OCI-LY1 (cell line): ENCODE measurements around the gene HYAL2.

ENCODE experiments used
- H2AFZ ChIP-seq: fragments of 200-600 bp; sonication (generic), shearing (Covaris generic); 2 replicates; pipeline ENCODE4 v1.6.0; 2014; ENCODE audit warnings: antibody characterized with exemption, mild to moderate bottlenecking, low read length
- H3F3A ChIP-seq: fragments of 200-600 bp; sonication (generic), shearing (Covaris generic); 2 replicates; pipeline ENCODE4 v1.6.0; 2014; ENCODE audit warnings: mild to moderate bottlenecking, antibody characterized with exemption, low read length, moderate library complexity; ENCODE audit not compliant: insufficient read depth
- H3K27ac ChIP-seq: fragments of 200-600 bp; sonication (generic); 2 replicates; pipeline ENCODE4 v1.5.1; 2014; ENCODE audit warnings: low read length, mixed run types, mild to moderate bottlenecking, low read depth; ENCODE audit not compliant: poor library complexity, severe bottlenecking
- H3K27me3 ChIP-seq: fragments of 200-600 bp; sonication (generic); 2 replicates; pipeline ENCODE4 v1.6.0; 2014; ENCODE audit warnings: antibody characterized with exemption, mild to moderate bottlenecking, low read length, moderate library complexity; ENCODE audit not compliant: insufficient read depth
- H3K36me3 ChIP-seq: fragments of 200-600 bp; sonication (generic); 2 replicates; pipeline ENCODE4 v1.6.1; 2014; ENCODE audit warnings: mild to moderate bottlenecking, antibody characterized with exemption, low read length, moderate library complexity, mixed read lengths; ENCODE audit not compliant: insufficient read depth
- H3K4me1 ChIP-seq: fragments of 200-600 bp; sonication (generic); 2 replicates; pipeline ENCODE4 v1.5.1; 2014; ENCODE audit warnings: mild to moderate bottlenecking, low read length, moderate library complexity; ENCODE audit not compliant: insufficient read depth, severe bottlenecking
- H3K4me2 ChIP-seq: fragments of 200-600 bp; sonication (generic), shearing (Covaris generic); 2 replicates; pipeline ENCODE4 v1.6.1; 2014; ENCODE audit warnings: low read length
- H3K4me3 ChIP-seq: fragments of 200-600 bp; sonication (generic); 2 replicates; pipeline ENCODE4 v1.5.1; 2014; ENCODE audit warnings: low read length, low read depth, mild to moderate bottlenecking, mixed read lengths; ENCODE audit not compliant: poor library complexity, severe bottlenecking
- H3K79me2 ChIP-seq: fragments of 200-600 bp; shearing (Covaris generic); 2 replicates; pipeline ENCODE4 v1.6.1; 2016; ENCODE audit warnings: mixed run types, low read length, mixed read lengths; ENCODE audit not compliant: insufficient read depth
- H3K9ac ChIP-seq: fragments of 200-600 bp; sonication (generic), shearing (Covaris generic); 2 replicates; pipeline ENCODE4 v1.6.1; 2014; ENCODE audit warnings: mild to moderate bottlenecking, low read length, mixed read lengths
- H3K9me2 ChIP-seq: fragments of 200-600 bp; sonication (generic), shearing (Covaris generic); 2 replicates; pipeline ENCODE4 v1.6.1; 2014; ENCODE audit warnings: low read depth, mild to moderate bottlenecking, low read length, mixed read lengths
- H3K9me3 ChIP-seq: fragments of 200-600 bp; shearing (Covaris generic); 2 replicates; pipeline ENCODE4 v1.6.1; 2014; ENCODE audit warnings: low read length, mixed read lengths
- H4K20me1 ChIP-seq: fragments of 200-600 bp; sonication (generic), shearing (Covaris generic); 2 replicates; pipeline ENCODE4 v1.6.0; 2016; ENCODE audit warnings: mild to moderate bottlenecking, low read length; ENCODE audit not compliant: insufficient read depth
- EZH2 ChIP-seq: fragments of 200-600 bp; sonication (generic), shearing (Covaris generic); IDR thresholded peaks from 2 replicates; pipeline ENCODE4 v1.8.0; 2017; ENCODE audit warnings: borderline replicate concordance, mixed run types, mild to moderate bottlenecking, antibody characterized with exemption, low read length, moderate library complexity, mixed read lengths
- TF ChIP-seq, protein P1 (sequence below): fragments of 200-600 bp; sonication (generic), shearing (Covaris generic); IDR thresholded peaks from 2 replicates; pipeline ENCODE4 v1.5.1; 2017; ENCODE audit warnings: mild to moderate bottlenecking, antibody characterized with exemption, low read length, moderate library complexity, mixed read lengths

Gene HYAL2

DNA sequence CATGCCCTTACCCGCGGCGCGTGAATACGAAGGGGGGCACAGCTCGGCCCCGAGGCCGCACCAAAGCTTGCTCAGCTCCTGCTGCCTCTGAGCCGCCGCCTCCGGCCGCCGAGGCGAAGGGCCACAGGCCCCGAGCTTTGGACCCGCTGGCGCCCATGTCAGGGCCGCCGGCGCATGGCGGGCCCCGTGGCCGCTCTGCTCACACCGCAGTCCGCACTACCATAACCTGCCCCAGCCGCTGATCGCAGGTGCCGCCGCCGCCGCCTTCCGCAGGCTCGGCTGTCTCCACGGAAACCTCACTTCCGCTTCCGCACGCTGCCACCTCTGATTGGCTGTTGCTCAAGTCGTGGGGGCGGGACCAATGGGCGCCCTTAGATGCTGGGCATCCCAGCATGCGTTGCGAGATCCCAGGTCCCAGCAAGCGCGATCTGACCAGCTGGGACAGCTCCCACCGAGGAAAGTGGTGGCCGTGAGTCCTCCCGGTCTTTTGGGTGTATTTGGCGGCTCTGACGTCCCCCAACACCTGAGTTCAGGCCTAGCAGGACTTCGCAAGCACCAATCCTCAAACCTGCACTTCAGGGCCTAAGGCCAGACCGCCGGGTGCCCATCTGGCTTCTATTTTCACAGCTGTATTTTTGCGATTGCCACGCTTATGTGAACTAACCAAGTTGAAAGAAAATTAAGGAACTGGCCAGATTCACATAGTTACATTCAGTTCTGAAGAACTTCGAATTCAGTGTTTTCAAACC, 5.6 kb upstream of the HYAL2 start, which contains the start of gene TUSC2:
TSS of gene TUSC2 (minus strand) at position 281 of the 749 bp plus-strand sequence. CDS start at position 157, 124 bp downstream.
- H4K20me1 ChIP-seq: no peaks in the 10 kb centered on the region
- TF ChIP-seq, protein P1, sequence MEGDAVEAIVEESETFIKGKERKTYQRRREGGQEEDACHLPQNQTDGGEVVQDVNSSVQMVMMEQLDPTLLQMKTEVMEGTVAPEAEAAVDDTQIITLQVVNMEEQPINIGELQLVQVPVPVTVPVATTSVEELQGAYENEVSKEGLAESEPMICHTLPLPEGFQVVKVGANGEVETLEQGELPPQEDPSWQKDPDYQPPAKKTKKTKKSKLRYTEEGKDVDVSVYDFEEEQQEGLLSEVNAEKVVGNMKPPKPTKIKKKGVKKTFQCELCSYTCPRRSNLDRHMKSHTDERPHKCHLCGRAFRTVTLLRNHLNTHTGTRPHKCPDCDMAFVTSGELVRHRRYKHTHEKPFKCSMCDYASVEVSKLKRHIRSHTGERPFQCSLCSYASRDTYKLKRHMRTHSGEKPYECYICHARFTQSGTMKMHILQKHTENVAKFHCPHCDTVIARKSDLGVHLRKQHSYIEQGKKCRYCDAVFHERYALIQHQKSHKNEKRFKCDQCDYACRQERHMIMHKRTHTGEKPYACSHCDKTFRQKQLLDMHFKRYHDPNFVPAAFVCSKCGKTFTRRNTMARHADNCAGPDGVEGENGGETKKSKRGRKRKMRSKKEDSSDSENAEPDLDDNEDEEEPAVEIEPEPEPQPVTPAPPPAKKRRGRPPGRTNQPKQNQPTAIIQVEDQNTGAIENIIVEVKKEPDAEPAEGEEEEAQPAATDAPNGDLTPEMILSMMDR: no peak
- no peak for TF ChIP-seq EZH2
- H3K9me3 ChIP-seq: no peaks in the 10 kb centered on the region
- H3K4me3 ChIP-seq: peak within 1 kb of the TSS; percentile 91
- H3K79me2 ChIP-seq: peaks cover 7% of the 10 kb centered on the region; the same call in 1 of the 2 replicates
- H3K4me1 ChIP-seq: peaks cover 20% of the 10 kb centered on the region
- H3K9ac ChIP-seq: peak within 1 kb of the TSS; percentile 99
- no peaks in the 10 kb centered on the region for H3K9me2 ChIP-seq
- peak within 1 kb of the TSS; percentile 42 for H3K27ac ChIP-seq
- no peaks in the 10 kb centered on the region for H3K27me3 ChIP-seq
- H3K36me3 ChIP-seq: peaks cover 44% of the 10 kb centered on the region
- H2AFZ ChIP-seq: no peak within 1 kb of the TSS
- H3F3A ChIP-seq: no peaks in the 10 kb centered on the region
- H3K4me2 ChIP-seq: peak within 1 kb of the TSS; percentile 68

GRCh38 chr3:50327129-50327528, 4.6 kb upstream of the HYAL2 start:
- Histone ChIP-seq H3F3A (no peaks in the 10 kb centered on the region), H3K9me3 (no peaks in the 10 kb centered on the region), H3K9me2 (no peaks in the 10 kb centered on the region), H3K4me1 (peaks cover 29% of the 10 kb centered on the region), H2AFZ (no peak overlapping the region), H4K20me1 (no peaks in the 10 kb centered on the region), H3K36me3 (peaks cover 40% of the 10 kb centered on the region), H3K27me3 (no peaks in the 10 kb centered on the region), H3K9ac (peak overlapping the region; percentile 99), H3K79me2 (peaks cover 7% of the 10 kb centered on the region; the same call in 1 of the 2 replicates), H3K4me3 (peak overlapping the region; percentile 91), H3K4me2 (peak overlapping the region; percentile 68), H3K27ac (no peak overlapping the region)
- TF ChIP-seq EZH2: no peak
- TF ChIP-seq, protein P1: no peak

DNA sequence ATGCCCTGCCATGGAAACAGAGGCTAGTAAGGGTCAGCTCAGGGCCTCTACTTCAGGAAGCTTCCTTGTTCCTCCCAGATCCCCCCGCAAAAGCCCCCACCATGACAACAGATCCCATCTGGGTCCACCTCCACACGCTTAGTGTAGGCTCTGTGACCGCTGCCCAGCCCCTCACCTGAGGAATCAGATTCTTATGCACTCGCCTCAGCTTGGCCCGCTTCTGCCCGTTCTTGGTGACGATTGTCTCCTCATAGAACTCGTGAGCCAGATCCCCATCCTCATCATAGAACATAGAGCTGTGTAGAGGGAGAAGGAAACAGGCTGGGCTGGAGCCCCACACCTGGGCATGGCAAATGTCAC, 3.6 kb upstream of the HYAL2 start:
- TF ChIP-seq EZH2: no peak
- TF ChIP-seq, protein P1: no peak

More for the DNA sequence above, 3.6 kb upstream of the HYAL2 start:
- H3K9ac ChIP-seq: no peak overlapping the region
- peaks cover 32% of the 10 kb centered on the region for H3K4me1 ChIP-seq
- H3K4me3 ChIP-seq: no peak overlapping the region
- H3F3A ChIP-seq: no peaks in the 10 kb centered on the region
- no peaks in the 10 kb centered on the region for H3K9me2 ChIP-seq
- H3K79me2 ChIP-seq: peaks cover 7% of the 10 kb centered on the region; the same call in 1 of the 2 replicates
- H3K4me2 ChIP-seq: no peak overlapping the region
- no peaks in the 10 kb centered on the region for H4K20me1 ChIP-seq
- no peak overlapping the region for H3K27ac ChIP-seq
- H2AFZ ChIP-seq: no peak overlapping the region
- no peaks in the 10 kb centered on the region for H3K27me3 ChIP-seq
- H3K9me3 ChIP-seq: no peaks in the 10 kb centered on the region
- H3K36me3 ChIP-seq: peaks cover 31% of the 10 kb centered on the region
